Ishikawa (cell line): ENCODE data around the gene TBC1D14.

Source experiments
- CEBPB ChIP-seq: IDR thresholded peaks from 2 replicates; pipeline ENCODE4 v1.6.1; 2012
- RAD21 ChIP-seq: IDR thresholded peaks from 2 replicates; pipeline ENCODE4 v1.6.1; 2012; ENCODE audit warnings: low read depth
- YY1 ChIP-seq: IDR thresholded peaks from 2 replicates; pipeline ENCODE4 v1.6.1; 2012; ENCODE audit warnings: low read depth
- TF ChIP-seq, protein P1 (sequence below): IDR thresholded peaks from 2 replicates; pipeline ENCODE4 v1.6.1; 2012; ENCODE audit warnings: low read depth, mild to moderate bottlenecking

DNA sequence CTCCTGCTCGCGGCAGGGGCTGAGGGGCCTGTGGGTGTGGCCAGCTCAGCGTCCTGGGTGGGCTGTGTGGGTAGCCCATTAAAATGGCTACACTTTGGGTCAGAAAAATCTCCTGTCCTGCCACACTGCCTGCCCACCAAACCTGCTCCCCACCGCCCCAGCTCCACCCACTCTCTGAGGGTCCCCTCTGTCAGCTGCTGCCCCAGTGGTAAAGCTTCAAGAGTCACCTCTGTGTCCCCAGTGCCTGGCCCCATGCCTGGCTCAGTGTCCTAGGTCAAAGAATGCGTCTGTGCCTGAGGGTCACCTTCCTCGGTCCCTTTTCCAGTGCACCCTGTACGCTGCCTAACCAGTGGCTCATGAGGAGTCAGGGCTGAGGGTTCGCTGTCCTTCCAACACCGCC, 108.7 kb downstream of the TBC1D14 start:
- TF ChIP-seq RAD21 (no peak), YY1 (no peak), CEBPB (no peak)
- TF ChIP-seq, protein P1, sequence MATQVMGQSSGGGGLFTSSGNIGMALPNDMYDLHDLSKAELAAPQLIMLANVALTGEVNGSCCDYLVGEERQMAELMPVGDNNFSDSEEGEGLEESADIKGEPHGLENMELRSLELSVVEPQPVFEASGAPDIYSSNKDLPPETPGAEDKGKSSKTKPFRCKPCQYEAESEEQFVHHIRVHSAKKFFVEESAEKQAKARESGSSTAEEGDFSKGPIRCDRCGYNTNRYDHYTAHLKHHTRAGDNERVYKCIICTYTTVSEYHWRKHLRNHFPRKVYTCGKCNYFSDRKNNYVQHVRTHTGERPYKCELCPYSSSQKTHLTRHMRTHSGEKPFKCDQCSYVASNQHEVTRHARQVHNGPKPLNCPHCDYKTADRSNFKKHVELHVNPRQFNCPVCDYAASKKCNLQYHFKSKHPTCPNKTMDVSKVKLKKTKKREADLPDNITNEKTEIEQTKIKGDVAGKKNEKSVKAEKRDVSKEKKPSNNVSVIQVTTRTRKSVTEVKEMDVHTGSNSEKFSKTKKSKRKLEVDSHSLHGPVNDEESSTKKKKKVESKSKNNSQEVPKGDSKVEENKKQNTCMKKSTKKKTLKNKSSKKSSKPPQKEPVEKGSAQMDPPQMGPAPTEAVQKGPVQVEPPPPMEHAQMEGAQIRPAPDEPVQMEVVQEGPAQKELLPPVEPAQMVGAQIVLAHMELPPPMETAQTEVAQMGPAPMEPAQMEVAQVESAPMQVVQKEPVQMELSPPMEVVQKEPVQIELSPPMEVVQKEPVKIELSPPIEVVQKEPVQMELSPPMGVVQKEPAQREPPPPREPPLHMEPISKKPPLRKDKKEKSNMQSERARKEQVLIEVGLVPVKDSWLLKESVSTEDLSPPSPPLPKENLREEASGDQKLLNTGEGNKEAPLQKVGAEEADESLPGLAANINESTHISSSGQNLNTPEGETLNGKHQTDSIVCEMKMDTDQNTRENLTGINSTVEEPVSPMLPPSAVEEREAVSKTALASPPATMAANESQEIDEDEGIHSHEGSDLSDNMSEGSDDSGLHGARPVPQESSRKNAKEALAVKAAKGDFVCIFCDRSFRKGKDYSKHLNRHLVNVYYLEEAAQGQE, result no peak
